Right kidney (tissue), 1 donor: ENCODE results near the gene CNN3.

Experiments used
- DNase-seq: peaks from one replicate; pipeline ENCODE4 v3.0.0-alpha.2; 2016

Gene CNN3

GRCh38 chr1:94892604-94893254 lies 34.2 kb downstream of the CNN3 start:
- DNase-seq = no peak

- no peak for DNase-seq
Measured at GRCh38 chr1:94888201-94888600, 38.7 kb downstream of the CNN3 start.

- no peak for DNase-seq
Measured at GRCh38 chr1:94887603-94888171, 39.2 kb downstream of the CNN3 start.

- DNase-seq = no peak
Measured at GRCh38 chr1:94887106-94887505, 39.8 kb downstream of the CNN3 start.

GRCh38 chr1:94886361-94886760 lies 40.5 kb downstream of the CNN3 start:
- DNase-seq = no peak

- no peak for DNase-seq
Measured at GRCh38 chr1:94884507-94884906, 42.4 kb downstream of the CNN3 start.

GRCh38 chr1:94884106-94884505 lies 42.8 kb downstream of the CNN3 start:
- DNase-seq = peak; percentile 61

- no peak for DNase-seq
Measured at GRCh38 chr1:94883691-94884090, 43.2 kb downstream of the CNN3 start.

- no peak for DNase-seq
Measured at GRCh38 chr1:94878329-94878728, 48.6 kb downstream of the CNN3 start.

GRCh38 chr1:94876362-94876761 lies 50.5 kb downstream of the CNN3 start:
- DNase-seq = no peak

- no peak for DNase-seq
Measured at GRCh38 chr1:94875794-94876193, 51.1 kb downstream of the CNN3 start.

- no peak for DNase-seq
Measured at GRCh38 chr1:94874423-94874822, 52.5 kb downstream of the CNN3 start.

GRCh38 chr1:94873520-94874351 lies 53.2 kb downstream of the CNN3 start:
- no peak for DNase-seq

GRCh38 chr1:94872771-94873495 lies 54.0 kb downstream of the CNN3 start:
- no peak for DNase-seq

GRCh38 chr1:94871031-94871430 lies 55.9 kb downstream of the CNN3 start:
- DNase-seq = no peak

- DNase-seq = peak; percentile 19
Measured at GRCh38 chr1:94866164-94866807, 60.6 kb downstream of the CNN3 start.

GRCh38 chr1:94865360-94865759 lies 61.5 kb downstream of the CNN3 start:
- DNase-seq = peak; percentile 21

GRCh38 chr1:94864821-94865220 lies 62.1 kb downstream of the CNN3 start:
- peak; percentile 19 for DNase-seq

- peak; percentile 48 for DNase-seq
Measured at GRCh38 chr1:94863919-94864318, 63.0 kb downstream of the CNN3 start.

GRCh38 chr1:94863297-94863911 lies 63.5 kb downstream of the CNN3 start:
- DNase-seq = no peak

GRCh38 chr1:94862718-94863117 lies 64.2 kb downstream of the CNN3 start:
- no peak for DNase-seq

GRCh38 chr1:94859174-94859573 lies 67.7 kb downstream of the CNN3 start:
- no peak for DNase-seq
